CD14-positive monocyte (primary cell): Measurements from ENCODE around the gene RAPGEF2. TPM values are rescaled to one million over a fixed set of nuclear protein-coding genes. Genes with fewer than 3 reads are reported as not detected.

Source experiments
- DNase-seq, 3 donors: peaks; one replicate each; pipeline ENCODE4 v3.0.0-alpha.2; 2011 to 2022
- H2AFZ ChIP-seq: 2 replicates; pipeline ENCODE4 v1.6.0; 2012; ENCODE audit warnings: mild to moderate bottlenecking, low read depth, low read length, inconsistent platforms; ENCODE audit not compliant: insufficient read depth, poor library complexity, severe bottlenecking
- H3K27ac ChIP-seq, 2 donors: 1 replicate in 1 of 2; 2 replicates in 1 of 2; pipeline ENCODE4 v1.5.1; 2012 to 2013; ENCODE audit warnings: low read length in 2 of 2, control low read depth in 1 of 2, inconsistent platforms in 1 of 2, low read depth in 1 of 2, mild to moderate bottlenecking in 1 of 2
- H3K27me3 ChIP-seq, 2 donors: one replicate each; pipeline versions ENCODE4 v1.6.0 to v1.6.1; 2011 to 2013; ENCODE audit warnings: low read length in 2 of 2; ENCODE audit not compliant: control insufficient read depth in 2 of 2, insufficient read depth in 2 of 2
- H3K36me3 ChIP-seq, 2 donors: replicated peaks in 1 of 2; 1 replicate in 1 of 2; 2 replicates in 1 of 2; pipeline versions ENCODE4 v1.5.1 to v1.6.1; 2012 to 2013; ENCODE audit warnings: low read length in 2 of 2, control low read depth in 1 of 2, inconsistent platforms in 1 of 2, mild to moderate bottlenecking in 1 of 2; ENCODE audit not compliant: insufficient read depth in 2 of 2, control insufficient read depth in 1 of 2
- H3K4me1 ChIP-seq, 2 donors: 1 replicate in 1 of 2; 2 replicates in 1 of 2; pipeline versions ENCODE4 v1.5.1 to v1.6.1; 2012 to 2013; ENCODE audit warnings: low read length in 2 of 2, control low read depth in 1 of 2, inconsistent platforms in 1 of 2, mild to moderate bottlenecking in 1 of 2, moderate library complexity in 1 of 2; ENCODE audit not compliant: insufficient read depth in 2 of 2, control insufficient read depth in 1 of 2
- H3K4me2 ChIP-seq: replicated peaks from 2 replicates; pipeline ENCODE3; 2012; ENCODE audit warnings: low read length, moderate library complexity, mild to moderate bottlenecking; ENCODE audit not compliant: poor library complexity, severe bottlenecking; ENCODE audit errors: extremely low read depth
- H3K4me3 ChIP-seq, 3 experiments: fragments of 200-600 bp in 1 of 3; sonication (generic) in 1 of 3; replicated peaks in 1 of 3; 1 replicate in 2 of 3; 2 replicates in 1 of 3; pipeline ENCODE4 v1.5.1; 2011 to 2013; ENCODE audit warnings: low read length in 3 of 3, mild to moderate bottlenecking in 3 of 3, control low read depth in 2 of 3, low read depth in 2 of 3, inconsistent platforms in 1 of 3, moderate library complexity in 1 of 3
- H3K79me2 ChIP-seq: 2 replicates; pipeline ENCODE4 v1.6.0; 2012; ENCODE audit warnings: mild to moderate bottlenecking, control low read depth, inconsistent platforms, low read length, moderate library complexity; ENCODE audit not compliant: insufficient read depth
- H3K9ac ChIP-seq: 2 replicates; pipeline ENCODE4 v1.6.0; 2017; ENCODE audit warnings: low read length, mild to moderate bottlenecking; ENCODE audit not compliant: insufficient read depth, poor library complexity, severe bottlenecking
- H3K9me3 ChIP-seq, 2 donors: replicated peaks in 1 of 2; 1 replicate in 1 of 2; 2 replicates in 1 of 2; pipeline versions ENCODE4 v1.5.1 to v1.6.1; 2012 to 2013; ENCODE audit warnings: low read length in 2 of 2, control low read depth in 1 of 2; ENCODE audit not compliant: control insufficient read depth in 1 of 2, insufficient read depth in 1 of 2
- H4K20me1 ChIP-seq: 2 replicates; pipeline ENCODE4 v1.6.0; 2012; ENCODE audit warnings: mild to moderate bottlenecking, low read length, control low read depth, moderate library complexity; ENCODE audit not compliant: insufficient read depth
- H3K27ac Mint-ChIP-seq, 7 donors: one replicate each; pipeline ENCODE4 v1.8.0; 2020; ENCODE audit warnings: mild to moderate bottlenecking in 7 of 7, mixed read lengths in 7 of 7, moderate library complexity in 6 of 7, inconsistent platforms in 2 of 7
- H3K27me3 Mint-ChIP-seq, 3 donors: one replicate each; pipeline ENCODE4 v1.8.0; 2021 to 2022; ENCODE audit warnings: low read depth in 3 of 3, mild to moderate bottlenecking in 3 of 3, mixed read lengths in 3 of 3, moderate library complexity in 3 of 3, inconsistent platforms in 1 of 3
- H3K36me3 Mint-ChIP-seq, 2 donors: one replicate each; pipeline ENCODE4 v1.8.0; 2020; ENCODE audit warnings: mixed read lengths in 2 of 2, inconsistent platforms in 1 of 2, mild to moderate bottlenecking in 1 of 2
- H3K4me1 Mint-ChIP-seq: one replicate; pipeline ENCODE4 v1.8.0; 2020; ENCODE audit warnings: mild to moderate bottlenecking, mixed read lengths
- H3K4me3 Mint-ChIP-seq, 2 donors: one replicate each; pipeline ENCODE4 v1.8.0; 2020; ENCODE audit warnings: mild to moderate bottlenecking in 2 of 2, mixed read lengths in 2 of 2, moderate library complexity in 1 of 2
- H3K9me3 Mint-ChIP-seq, 7 donors: one replicate each; pipeline ENCODE4 v1.8.0; 2020 to 2022; ENCODE audit warnings: mixed read lengths in 7 of 7, mild to moderate bottlenecking in 6 of 7, moderate library complexity in 6 of 7, inconsistent platforms in 2 of 7
- CTCF ChIP-seq: fragments of 200-600 bp; IDR thresholded peaks from one replicate; pipeline ENCODE4 v1.8.0; 2022; ENCODE audit warnings: antibody characterized with exemption, mild to moderate bottlenecking
- WGBS: methylation state at CpG from one replicate; pipeline ENCODE4 v1.1.5; 2013; ENCODE audit warnings: missing lambda C conversion rate; ENCODE audit not compliant: insufficient coverage; 5-methylcytosine and 5-hydroxymethylcytosine counted together
- intact Hi-C, 2 donors: fragments of 100-400 bp; cut with micrococcal nuclease; formaldehyde crosslinking; loops; one replicate each; pipeline versions ENCODE4 v1.15.0 to v1.15.1; 2023
- polyA plus RNA-seq, 3 donors: library from polyadenylated mRNA; depleted of rRNA in 1 of 3; unstranded in 2 of 3; stranded (reverse) in 1 of 3; fragments of 300-500 nt in 2 of 3; fragments of >200 nt in 1 of 3; fragmentation: Illumina TruSeq in 2 of 3; gene quantifications; 1 replicate in 2 of 3; 2 replicates in 1 of 3; pipeline ENCODE4 v1.2.3, GENCODE V29; 2012 to 2021

Gene RAPGEF2
- polyA plus RNA-seq, 3 donors = 1.5 to 29.8 (median 2.0) TPM

GRCh38 chr4:159347813-159348212 lies 244.9 kb downstream of the RAPGEF2 start:
- no peak for TF ChIP-seq CTCF
- Histone ChIP-seq H3K4me1 (no peaks in the 10 kb centered on the region), H4K20me1 (no peaks in the 10 kb centered on the region), H3K79me2 (no peaks in the 10 kb centered on the region), H3K27ac (no peak overlapping the region), H3K36me3 (peaks cover 80 to 97% of the 10 kb centered on the region in 2 donors), H2AFZ (no peak overlapping the region), H3K27me3 (no peaks in the 10 kb centered on the region), H3K9ac (no peak overlapping the region), H3K4me2 (no peak overlapping the region), H3K9me3 (peaks cover 1 to 4% of the 10 kb centered on the region in 2 donors), H3K4me3 (no peak overlapping the region)
- Mint-ChIP-seq H3K27me3 (no peaks in the 10 kb centered on the region), H3K4me3 (no peak overlapping the region), H3K4me1 (peaks cover 10% of the 10 kb centered on the region), H3K9me3 (peaks cover 3 to 9% (median 5%) of the 10 kb centered on the region in 7 donors), H3K27ac (no peak overlapping the region), H3K36me3 (peaks cover 78 to 82% of the 10 kb centered on the region in 2 donors)
- WGBS = 93% methylated on average over 8 of the region's 9 CpGs
- no peak for DNase-seq
- intact Hi-C loops = no loop called here

- Histone ChIP-seq H4K20me1 (no peaks in the 10 kb centered on the region), H3K9ac (no peak overlapping the region), H3K9me3 (no peaks in the 10 kb centered on the region), H3K79me2 (no peaks in the 10 kb centered on the region), H3K4me1 (no peaks in the 10 kb centered on the region), H3K4me3 (no peak overlapping the region), H3K4me2 (no peak overlapping the region), H2AFZ (no peak overlapping the region), H3K36me3 (peaks cover 81 to 98% of the 10 kb centered on the region in 2 donors), H3K27me3 (no peaks in the 10 kb centered on the region), H3K27ac (peak overlapping the region in 1 of 2 donors; percentile 29)
- Mint-ChIP-seq H3K27me3 (no peaks in the 10 kb centered on the region), H3K9me3 (peaks cover 0 to 6% (median 3%) of the 10 kb centered on the region in 7 donors), H3K36me3 (peaks cover 77 to 82% of the 10 kb centered on the region in 2 donors), H3K4me1 (peaks cover 6% of the 10 kb centered on the region), H3K27ac (peak overlapping the region in 5 of 7 donors; percentile 19 to 79 (median 64)), H3K4me3 (no peak overlapping the region)
- DNase-seq = no peak
- 63% methylated on average over 3 of the region's 3 CpGs for WGBS
- intact Hi-C loops = no loop called here
- no peak for TF ChIP-seq CTCF
These were observed 246.5 kb downstream of the RAPGEF2 start for GRCh38 chr4:159349332-159349731.
